HCT116 (cell line): Measurements from ENCODE around the gene CSNK1G2. TPM values are rescaled to one million over a fixed set of nuclear protein-coding genes. Genes with fewer than 3 reads are reported as not detected.

Experiments used
- ATAC-seq: fragments of 200-7000 bp; cut with Tn5 transposase; 2 replicates; pipeline ENCODE4 v1.9.1; 2020; ENCODE audit warnings: mild to moderate bottlenecking, moderate library complexity
- BruUV-seq: library from RNA; stranded (reverse); fragments of 400-500 nt; replicated peaks from 2 replicates; lab custom pipeline; 2021; lab: Mats Ljungman, UMichigan
- CTCF ChIA-PET: fragments of 300-600 bp; sonication (Branson Sonifier 250); formaldehyde crosslinking; loops from one replicate; lab custom pipeline; 2021; ENCODE audit warnings: antibody characterized with exemption; lab: Charles Lee
- POLR2A ChIA-PET: fragments of 300-600, 350-600 bp; sonication (Branson Sonifier 250); formaldehyde crosslinking; loops from one replicate; lab custom pipeline; 2021; ENCODE audit warnings: antibody characterized with exemption; lab: Charles Lee
- RAD21 ChIA-PET, 2 experiments: fragments of 300-600 bp; sonication (Branson Sonifier 250); formaldehyde crosslinking; loops; one replicate each; lab custom pipeline; 2023; ENCODE audit warnings: low total read pairs in 2 of 2; ENCODE audit not compliant: uncharacterized antibody in 2 of 2, unreplicated experiment in 2 of 2, low non-redundant PET in 1 of 2; lab: Charles Lee
- DNase-seq: peaks from one replicate; pipeline ENCODE4 v3.0.0-alpha.2; 2010; ENCODE audit warnings: low read depth, low spot score
- H2AFZ ChIP-seq: fragments of 200-600 bp; shearing (Covaris generic), sonication (generic); 2 replicates; pipeline ENCODE4 v1.6.1; 2017; ENCODE audit warnings: low read depth, mixed run types, mixed read lengths, antibody characterized with exemption, low read length; ENCODE audit not compliant: poor library complexity, severe bottlenecking
- H3K27ac ChIP-seq: 2 replicates; pipeline ENCODE4 v1.5.1; 2012; ENCODE audit warnings: low read depth, low read length
- H3K27me3 ChIP-seq: fragments of 200-600 bp; sonication (generic); 2 replicates; pipeline ENCODE4 v1.6.1; 2016; ENCODE audit warnings: mixed run types, low read length, mixed read lengths; ENCODE audit not compliant: insufficient read depth
- H3K36me3 ChIP-seq, 2 experiments: fragments of 200-500 bp in 1 of 2; fragments of 200-600 bp in 1 of 2; sonication (Bioruptor generic) in 1 of 2; sonication (generic) in 1 of 2; 2 replicates each; pipeline versions ENCODE4 v1.5.1 to v1.6.1; 2014 to 2016; ENCODE audit warnings: low read length in 2 of 2, inconsistent platforms in 1 of 2, mixed read lengths in 1 of 2, mixed run types in 1 of 2; ENCODE audit not compliant: insufficient read depth in 2 of 2, control insufficient read depth in 1 of 2
- H3K4me1 ChIP-seq, 2 experiments: fragments of 200-600 bp in 1 of 2; sonication (generic) in 1 of 2; 2 replicates each; pipeline versions ENCODE4 v1.5.1 to v1.6.1; 2012 to 2017; ENCODE audit warnings: low read length in 2 of 2, inconsistent platforms in 1 of 2, mild to moderate bottlenecking in 1 of 2, mixed read lengths in 1 of 2, mixed run types in 1 of 2, moderate library complexity in 1 of 2; ENCODE audit not compliant: insufficient read depth in 2 of 2, control insufficient read depth in 1 of 2
- H3K4me2 ChIP-seq: fragments of 200-600 bp; sonication (generic); 2 replicates; pipeline ENCODE4 v1.6.1; 2017; ENCODE audit warnings: mixed run types, low read length, mixed read lengths
- H3K4me3 ChIP-seq, 2 experiments: fragments of 200-600 bp in 1 of 2; sonication (generic) in 1 of 2; replicated peaks in 1 of 2; 2 replicates each; pipeline ENCODE4 v1.5.1; 2011 to 2016; ENCODE audit warnings: low read length in 2 of 2, control low read depth in 1 of 2, low read depth in 1 of 2, mild to moderate bottlenecking in 1 of 2, mixed read lengths in 1 of 2, mixed run types in 1 of 2
- H3K79me2 ChIP-seq: fragments of 200-600 bp; sonication (generic); 2 replicates; pipeline ENCODE4 v1.6.1; 2017; ENCODE audit warnings: mild to moderate bottlenecking, mixed run types, low read length, moderate library complexity, mixed read lengths; ENCODE audit not compliant: insufficient read depth
- H3K9ac ChIP-seq: fragments of 200-600 bp; sonication (generic); 2 replicates; pipeline ENCODE4 v1.6.1; 2016; ENCODE audit warnings: low read length, mixed read lengths
- H3K9me2 ChIP-seq: fragments of 200-600 bp; sonication (generic), shearing (Covaris generic); 2 replicates; pipeline ENCODE4 v1.6.1; 2017; ENCODE audit warnings: mixed run types, mild to moderate bottlenecking, moderate library complexity; ENCODE audit not compliant: insufficient read depth
- H3K9me3 ChIP-seq, 2 experiments: fragments of 200-500 bp in 1 of 2; fragments of 200-600 bp in 1 of 2; sonication (Bioruptor generic) in 1 of 2; sonication (generic) in 1 of 2; 2 replicates each; pipeline ENCODE4 v1.6.1; 2014 to 2017; ENCODE audit warnings: low read length in 2 of 2, mixed read lengths in 2 of 2, inconsistent platforms in 1 of 2, low read depth in 1 of 2, mild to moderate bottlenecking in 1 of 2, mixed run types in 1 of 2, moderate library complexity in 1 of 2; ENCODE audit not compliant: control insufficient read depth in 1 of 2, insufficient read depth in 1 of 2
- H4K20me1 ChIP-seq: fragments of 200-600 bp; sonication (generic), shearing (Covaris generic); 2 replicates; pipeline ENCODE4 v1.6.1; 2017; ENCODE audit warnings: mixed run types, mild to moderate bottlenecking, moderate library complexity; ENCODE audit not compliant: insufficient read depth
- CEBPB ChIP-seq: IDR thresholded peaks from 2 replicates; pipeline ENCODE4 v1.6.1; 2012; ENCODE audit warnings: low read depth
- EGR1 ChIP-seq: IDR thresholded peaks from 2 replicates; pipeline ENCODE4 v1.6.1; 2012; ENCODE audit warnings: low read depth
- ELF1 ChIP-seq: IDR thresholded peaks from 2 replicates; pipeline ENCODE4 v1.6.1; 2012; ENCODE audit warnings: low read depth, borderline replicate concordance
- EZH2 ChIP-seq: fragments of 200-600 bp; sonication (generic); IDR thresholded peaks from 2 replicates; pipeline ENCODE4 v1.6.1; 2017; ENCODE audit warnings: antibody characterized with exemption, mixed run types
- EZH2phosphoT487 ChIP-seq: fragments of 200-600 bp; IDR thresholded peaks from 2 replicates; pipeline ENCODE4 v1.6.1; 2018; ENCODE audit warnings: antibody characterized with exemption, borderline replicate concordance
- FOSL1 ChIP-seq: IDR thresholded peaks from 2 replicates; pipeline ENCODE4 v1.6.1; 2012; ENCODE audit warnings: low read depth
- POLR2A ChIP-seq: IDR thresholded peaks from 2 replicates; pipeline ENCODE4 v1.7.0; 2011; ENCODE audit warnings: borderline replicate concordance; ENCODE audit not compliant: insufficient read depth, insufficient read length; ENCODE audit errors: extremely low read depth
- SRF ChIP-seq: IDR thresholded peaks from 2 replicates; pipeline ENCODE4 v1.6.1; 2012; ENCODE audit warnings: low read depth
- TCF7L2 ChIP-seq: IDR thresholded peaks from 2 replicates; pipeline ENCODE4 v1.7.0; 2011; ENCODE audit warnings: borderline replicate concordance, inconsistent platforms; ENCODE audit not compliant: insufficient read depth, insufficient read length; ENCODE audit errors: extremely low read depth
- YY1 ChIP-seq: IDR thresholded peaks from 2 replicates; pipeline ENCODE4 v1.6.1; 2011; ENCODE audit warnings: low read length, low read depth, moderate library complexity, mild to moderate bottlenecking; ENCODE audit not compliant: insufficient replicate concordance; ENCODE audit errors: extremely low read depth
- ZFX ChIP-seq: fragments of 450-650 bp; IDR thresholded peaks from 2 replicates; pipeline ENCODE4 v1.6.1; 2017
- ZNF274 ChIP-seq: fragments of 200-500 bp; sonication (Bioruptor generic); IDR thresholded peaks from 2 replicates; pipeline ENCODE4 v1.6.1; 2014; ENCODE audit warnings: mild to moderate bottlenecking, low read depth, low read length, inconsistent platforms
- intact Hi-C: fragments of 100-400 bp; cut with micrococcal nuclease; formaldehyde crosslinking; loops from 2 replicates; pipeline ENCODE4 v1.10.0; 2022
- total RNA-seq: library from RNA; stranded (reverse); gene quantifications from one replicate; pipeline ENCODE4 v1.2.1, GENCODE V29; 2021; ENCODE audit not compliant: unreplicated experiment
- TF ChIP-seq, protein P1 (sequence below): IDR thresholded peaks from 2 replicates; pipeline ENCODE4 v1.6.1; 2012

Gene CSNK1G2
- total RNA-seq, 1 experiment from 2014 or later, result 97.9 TPM

- no peak overlapping the region for H3K9ac ChIP-seq
- no peak for TF ChIP-seq EZH2
- TF ChIP-seq YY1, result no peak
- TF ChIP-seq, protein P1, sequence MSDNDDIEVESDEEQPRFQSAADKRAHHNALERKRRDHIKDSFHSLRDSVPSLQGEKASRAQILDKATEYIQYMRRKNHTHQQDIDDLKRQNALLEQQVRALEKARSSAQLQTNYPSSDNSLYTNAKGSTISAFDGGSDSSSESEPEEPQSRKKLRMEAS, result no peak
- TF ChIP-seq ZNF274, result no peak
- no peak for TF ChIP-seq SRF
- no peak for TF ChIP-seq CEBPB
- no peak for TF ChIP-seq POLR2A
- H3K4me2 ChIP-seq, result no peak overlapping the region
- H3K36me3 ChIP-seq, result no peaks in the 10 kb centered on the region
- no TSS peak for BruUV-seq
- ChIA-PET CTCF (no interaction called here), POLR2A (interaction anchor here (0.6 kb wide), 1 partner anchor 597 kb away, joined by 3 read pairs; no protein-coding TSS in a partner anchor), RAD21 (interaction anchor here in 1 of 2 experiments (0.7 kb wide), 1 partner anchor 192 kb away, joined by 6 read pairs; no protein-coding TSS in a partner anchor)
- intact Hi-C loops, result no loop called here
- H4K20me1 ChIP-seq, result no peaks in the 10 kb centered on the region
- ATAC-seq, result no peak
- no peak overlapping the region for H3K27ac ChIP-seq
- no peak for DNase-seq
- H3K4me1 ChIP-seq, result peaks cover 16 to 20% of the 10 kb centered on the region in 2 experiments; a peak in 3 of 4 replicates
- no peaks in the 10 kb centered on the region for H3K9me3 ChIP-seq
- no peak overlapping the region for H2AFZ ChIP-seq
- H3K4me3 ChIP-seq, result no peak overlapping the region
- H3K9me2 ChIP-seq, result no peaks in the 10 kb centered on the region
- no peaks in the 10 kb centered on the region for H3K27me3 ChIP-seq
- no peaks in the 10 kb centered on the region for H3K79me2 ChIP-seq
Measured at GRCh38 chr19:1896508-1896907, 44.5 kb upstream of the CSNK1G2 start.

- Histone ChIP-seq H3K9me3 (no peaks in the 10 kb centered on the region), H3K4me2 (no peak overlapping the region), H3K4me3 (no peak overlapping the region), H3K4me1 (peaks cover 21 to 32% of the 10 kb centered on the region in 2 experiments; a peak in 3 of 4 replicates), H3K9ac (no peak overlapping the region), H3K79me2 (peaks cover 14% of the 10 kb centered on the region), H3K36me3 (no peaks in the 10 kb centered on the region), H3K9me2 (no peaks in the 10 kb centered on the region), H3K27ac (no peak overlapping the region), H3K27me3 (no peaks in the 10 kb centered on the region), H4K20me1 (no peaks in the 10 kb centered on the region), H2AFZ (no peak overlapping the region)
- DNase-seq (no peak), ATAC-seq (no peak)
- ChIA-PET CTCF (interaction anchor here (0.6 kb wide), 1 partner anchor 56 kb away, joined by 3 read pairs; no protein-coding TSS in a partner anchor), RAD21 (no interaction called here), POLR2A (no interaction called here)
- BruUV-seq, result no TSS peak
- TF ChIP-seq ELF1 (no peak), EGR1 (no peak), FOSL1 (no peak), EZH2phosphoT487 (no peak), ZFX (no peak), SRF (no peak), ZNF274 (no peak), CEBPB (no peak), TCF7L2 (no peak)
- intact Hi-C loops, result no loop called here
Measured at GRCh38 chr19:1901940-1902404, 39.0 kb upstream of the CSNK1G2 start.
